GM18907 (cell line): ENCODE data around the gene EPS8L2.
A peak's percentile ranks its signal among the peaks of the same experiment; 100 is the strongest.

Source experiments
- ATAC-seq: cut with Tn5 transposase; IDR thresholded peaks from one replicate; pipeline ENCODE4 v1.9.1; 2021; ENCODE audit warnings: mild to moderate bottlenecking, moderate library complexity; ENCODE audit not compliant: unreplicated experiment

Gene EPS8L2

GRCh38 chr11:748007-748359 lies 42.0 kb downstream of the EPS8L2 start:
- ATAC-seq: peak; percentile 36

GRCh38 chr11:749731-750130 lies 43.7 kb downstream of the EPS8L2 start:
- no peak for ATAC-seq

- ATAC-seq: no peak
These were observed 54.2 kb downstream of the EPS8L2 start for GRCh38 chr11:760236-760635.

- ATAC-seq: no peak
These were observed 55.6 kb downstream of the EPS8L2 start for GRCh38 chr11:761526-762108.

GRCh38 chr11:762421-763072 lies 56.5 kb downstream of the EPS8L2 start:
- ATAC-seq: no peak

- ATAC-seq: no peak
These were observed 57.0 kb downstream of the EPS8L2 start for GRCh38 chr11:763073-763463.

GRCh38 chr11:763549-764321 lies 57.7 kb downstream of the EPS8L2 start:
- no peak for ATAC-seq

GRCh38 chr11:764322-765024 lies 58.4 kb downstream of the EPS8L2 start:
- ATAC-seq: no peak

- no peak for ATAC-seq
These were observed 59.2 kb downstream of the EPS8L2 start for GRCh38 chr11:765025-765801.

GRCh38 chr11:765802-766091 lies 59.7 kb downstream of the EPS8L2 start:
- ATAC-seq: no peak

GRCh38 chr11:766106-766935 lies 60.3 kb downstream of the EPS8L2 start:
- ATAC-seq: no peak

- no peak for ATAC-seq
These were observed 60.8 kb downstream of the EPS8L2 start for GRCh38 chr11:766936-767210.

GRCh38 chr11:767238-767637 lies 61.2 kb downstream of the EPS8L2 start:
- ATAC-seq: no peak

- no peak for ATAC-seq
These were observed 64.0 kb downstream of the EPS8L2 start for GRCh38 chr11:769887-770641.

- no peak for ATAC-seq
These were observed 64.9 kb downstream of the EPS8L2 start for GRCh38 chr11:770642-771616.

GRCh38 chr11:771617-772204 lies 65.7 kb downstream of the EPS8L2 start:
- no peak for ATAC-seq

- no peak for ATAC-seq
These were observed 66.7 kb downstream of the EPS8L2 start for GRCh38 chr11:772429-773390.
